SU-DHL-6 (cell line): Measurements from ENCODE around the gene IMPDH1.

Experiments
- H2AFZ ChIP-seq: fragments of 200-600 bp; sonication (generic); 2 replicates; pipeline ENCODE4 v1.6.1; 2014; ENCODE audit warnings: low read depth, mild to moderate bottlenecking, moderate library complexity, mixed read lengths, antibody characterized with exemption, low read length; ENCODE audit not compliant: severe bottlenecking
- H3F3A ChIP-seq: fragments of 200-600 bp; shearing (Covaris generic); 2 replicates; pipeline ENCODE4 v1.6.0; 2016; ENCODE audit warnings: antibody characterized with exemption, mild to moderate bottlenecking; ENCODE audit not compliant: insufficient read depth
- H3K27ac ChIP-seq: fragments of 200-600 bp; sonication (generic); 2 replicates; pipeline ENCODE4 v1.5.1; 2016; ENCODE audit warnings: low read depth, mild to moderate bottlenecking, low read length, moderate library complexity, mixed read lengths
- H3K27me3 ChIP-seq: fragments of 200-600 bp; sonication (generic), shearing (Covaris generic); 2 replicates; pipeline ENCODE4 v1.6.0; 2014; ENCODE audit warnings: mild to moderate bottlenecking, low read length
- H3K36me3 ChIP-seq: fragments of 200-600 bp; sonication (generic); 2 replicates; pipeline ENCODE4 v1.6.1; 2014; ENCODE audit warnings: mild to moderate bottlenecking, low read length, mixed read lengths
- H3K4me2 ChIP-seq: fragments of 300-600, 200-600 bp; shearing (Covaris generic), sonication (generic); 2 replicates; pipeline ENCODE4 v1.6.0; 2014; ENCODE audit warnings: low read length, low read depth, mild to moderate bottlenecking; ENCODE audit not compliant: poor library complexity, severe bottlenecking
- H3K4me3 ChIP-seq: fragments of 200-600 bp; sonication (generic); 2 replicates; pipeline ENCODE4 v1.5.1; 2014; ENCODE audit warnings: antibody characterized with exemption, low read length, mild to moderate bottlenecking, mixed read lengths; ENCODE audit not compliant: insufficient read depth, poor library complexity, severe bottlenecking
- H3K79me2 ChIP-seq: fragments of 200-600 bp; sonication (generic); 2 replicates; pipeline ENCODE4 v1.6.1; 2014; ENCODE audit warnings: mild to moderate bottlenecking, low read length, moderate library complexity; ENCODE audit not compliant: insufficient read depth
- H3K9ac ChIP-seq: fragments of 200-600 bp; sonication (generic); 2 replicates; pipeline ENCODE4 v1.7.0; 2014; ENCODE audit warnings: mild to moderate bottlenecking, low read length
- H3K9me2 ChIP-seq: fragments of 200-600 bp; sonication (generic); replicated peaks from 2 replicates; pipeline ENCODE4 v1.6.1; 2014; ENCODE audit warnings: low read length; ENCODE audit not compliant: insufficient read depth
- H3K9me3 ChIP-seq: fragments of 200-600 bp; sonication (generic); 2 replicates; pipeline ENCODE4 v1.6.1; 2014; ENCODE audit warnings: low read length, mixed read lengths; ENCODE audit not compliant: insufficient read depth
- H4K20me1 ChIP-seq: fragments of 200-600 bp; sonication (generic); 2 replicates; pipeline ENCODE4 v1.6.1; 2014; ENCODE audit warnings: low read depth, mild to moderate bottlenecking, antibody characterized with exemption, low read length, moderate library complexity, mixed read lengths
- EZH2phosphoT487 ChIP-seq: fragments of 200-600 bp; sonication (generic), shearing (Covaris generic); conservative IDR thresholded peaks from 2 replicates; pipeline ENCODE4 v1.6.1; 2018; ENCODE audit warnings: mild to moderate bottlenecking, antibody characterized with exemption, low read length, moderate library complexity, mixed read lengths
- TF ChIP-seq, protein P1 (sequence below): fragments of 200-600 bp; sonication (generic); IDR thresholded peaks from one replicate; pipeline ENCODE4 v1.5.1; 2017; ENCODE audit warnings: antibody characterized with exemption, mild to moderate bottlenecking, low read length, moderate library complexity; ENCODE audit not compliant: insufficient read depth, poor library complexity, severe bottlenecking

IMPDH1 gene

DNA sequence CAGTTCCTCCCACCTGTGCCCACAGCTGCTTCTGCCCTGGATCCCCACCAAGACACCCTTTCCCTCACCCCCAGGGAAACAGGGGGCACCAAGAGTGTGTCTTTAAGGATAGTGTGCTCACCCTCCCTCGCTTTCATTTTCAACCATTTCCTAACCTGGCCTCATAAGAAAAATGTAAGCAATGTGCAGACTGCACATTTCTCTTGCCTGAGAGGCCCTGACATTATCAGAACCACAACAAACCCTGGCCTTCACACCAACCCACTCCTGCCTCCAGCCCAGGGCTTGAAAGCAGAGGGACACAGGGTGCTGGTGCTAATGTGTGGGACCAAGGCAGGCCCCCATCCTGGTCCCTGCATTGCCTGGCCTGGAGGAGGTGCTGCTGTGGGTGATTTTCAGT, 11.0 kb upstream of the IMPDH1 start:
- Histone ChIP-seq H3K27me3 (no peaks in the 10 kb centered on the region), H3K4me2 (no peak overlapping the region), H3F3A (no peaks in the 10 kb centered on the region), H3K9ac (no peak overlapping the region), H3K9me2 (no peaks in the 10 kb centered on the region), H3K9me3 (no peaks in the 10 kb centered on the region), H3K36me3 (no peaks in the 10 kb centered on the region), H3K79me2 (no peaks in the 10 kb centered on the region), H2AFZ (no peak overlapping the region), H3K27ac (no peak overlapping the region), H3K4me3 (no peak overlapping the region), H4K20me1 (no peaks in the 10 kb centered on the region)
- TF ChIP-seq, protein P1, sequence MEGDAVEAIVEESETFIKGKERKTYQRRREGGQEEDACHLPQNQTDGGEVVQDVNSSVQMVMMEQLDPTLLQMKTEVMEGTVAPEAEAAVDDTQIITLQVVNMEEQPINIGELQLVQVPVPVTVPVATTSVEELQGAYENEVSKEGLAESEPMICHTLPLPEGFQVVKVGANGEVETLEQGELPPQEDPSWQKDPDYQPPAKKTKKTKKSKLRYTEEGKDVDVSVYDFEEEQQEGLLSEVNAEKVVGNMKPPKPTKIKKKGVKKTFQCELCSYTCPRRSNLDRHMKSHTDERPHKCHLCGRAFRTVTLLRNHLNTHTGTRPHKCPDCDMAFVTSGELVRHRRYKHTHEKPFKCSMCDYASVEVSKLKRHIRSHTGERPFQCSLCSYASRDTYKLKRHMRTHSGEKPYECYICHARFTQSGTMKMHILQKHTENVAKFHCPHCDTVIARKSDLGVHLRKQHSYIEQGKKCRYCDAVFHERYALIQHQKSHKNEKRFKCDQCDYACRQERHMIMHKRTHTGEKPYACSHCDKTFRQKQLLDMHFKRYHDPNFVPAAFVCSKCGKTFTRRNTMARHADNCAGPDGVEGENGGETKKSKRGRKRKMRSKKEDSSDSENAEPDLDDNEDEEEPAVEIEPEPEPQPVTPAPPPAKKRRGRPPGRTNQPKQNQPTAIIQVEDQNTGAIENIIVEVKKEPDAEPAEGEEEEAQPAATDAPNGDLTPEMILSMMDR, result no peak

DNA sequence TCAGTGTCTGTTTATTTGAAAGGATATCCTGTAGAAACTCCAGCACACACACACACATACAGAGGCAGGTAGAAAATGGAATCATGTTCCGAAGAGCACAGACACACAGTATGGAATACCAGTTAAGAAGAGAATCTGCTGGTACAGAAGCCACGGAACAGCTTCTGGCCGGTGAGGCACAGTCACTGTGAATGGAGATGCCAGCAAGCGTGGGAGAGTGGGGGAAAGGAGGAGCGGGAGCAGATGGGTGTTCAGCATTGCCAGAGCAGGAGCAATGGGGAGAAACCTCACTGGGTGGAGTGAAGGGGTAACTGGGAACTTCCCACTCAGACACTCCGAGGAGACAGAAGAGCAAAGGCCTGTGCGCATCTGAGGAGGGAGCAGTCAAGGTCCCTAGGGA, 9.5 kb upstream of the IMPDH1 start:
- no peaks in the 10 kb centered on the region for H3K79me2 ChIP-seq
- no peak overlapping the region for H3K9ac ChIP-seq
- no peaks in the 10 kb centered on the region for H3K27me3 ChIP-seq
- TF ChIP-seq, protein P1, result no peak
- no peak for TF ChIP-seq EZH2phosphoT487
- H3F3A ChIP-seq, result no peaks in the 10 kb centered on the region
- no peak overlapping the region for H2AFZ ChIP-seq
- no peaks in the 10 kb centered on the region for H3K36me3 ChIP-seq
- no peak overlapping the region for H3K4me2 ChIP-seq
- no peak overlapping the region for H3K4me3 ChIP-seq
- no peaks in the 10 kb centered on the region for H3K9me3 ChIP-seq
- H3K9me2 ChIP-seq, result no peaks in the 10 kb centered on the region
- H3K27ac ChIP-seq, result no peak overlapping the region
- no peaks in the 10 kb centered on the region for H4K20me1 ChIP-seq

DNA sequence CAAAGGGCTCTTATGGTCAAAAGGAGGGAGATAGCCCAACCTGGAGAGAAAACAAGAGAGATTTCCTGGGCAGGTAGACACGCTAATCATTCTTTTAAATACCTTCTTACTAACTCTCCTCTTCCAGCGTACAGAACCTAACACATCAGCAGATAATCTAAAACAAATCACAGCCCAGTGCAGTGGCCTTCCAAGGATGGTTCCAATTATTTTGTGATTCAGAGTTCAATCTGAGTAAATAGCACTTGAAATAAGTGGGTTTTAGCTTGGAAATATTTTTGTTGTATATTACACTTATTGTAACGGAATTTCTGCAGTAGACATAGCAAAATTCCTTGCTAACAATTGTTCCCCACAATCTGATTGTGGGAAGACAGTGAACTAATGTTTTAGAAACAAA, 7.3 kb upstream of the IMPDH1 start:
- Histone ChIP-seq H3K4me2 (no peak overlapping the region), H3K27ac (no peak overlapping the region), H3K36me3 (no peaks in the 10 kb centered on the region), H3F3A (no peaks in the 10 kb centered on the region), H3K4me3 (no peak overlapping the region), H3K9me2 (no peaks in the 10 kb centered on the region), H4K20me1 (no peaks in the 10 kb centered on the region), H2AFZ (no peak overlapping the region), H3K27me3 (no peaks in the 10 kb centered on the region), H3K79me2 (no peaks in the 10 kb centered on the region), H3K9ac (no peak overlapping the region), H3K9me3 (no peaks in the 10 kb centered on the region)
- TF ChIP-seq, protein P1, result no peak
- no peak for TF ChIP-seq EZH2phosphoT487
